ENCODE measurements around the gene CTAG2.
"Not testable (repeated sequence)": the region's sequence is repeated elsewhere in the genome, so short reads cannot be mapped to it uniquely, and the experiment has no call there.

GRCh38 chrX:154611146-154611545, 42.2 kb downstream of the CTAG2 start:
- not testable (repeated sequence) for TF ChIP-seq POLR2A, CTCF, POLR2AphosphoS5 (IDR thresholded peaks at IDR 0.05)
